Memory B cell (primary cell): Measurements from ENCODE around the gene HSPBP1.

Experiments
- ATAC-seq: fragments of 150-1000 bp; cut with Tn5 transposase; 2 replicates; pipeline ENCODE4 v1.10.0; 2021; ENCODE audit warnings: low read depth, mild to moderate bottlenecking, moderate library complexity
- DNase-seq, 2 donors: peaks; one replicate each; pipeline ENCODE4 v3.0.0; 2022; ENCODE audit warnings: low spot score in 2 of 2
- H3K27ac Mint-ChIP-seq: one replicate; pipeline ENCODE4 v1.8.0; 2022; ENCODE audit warnings: mild to moderate bottlenecking, moderate library complexity, mixed read lengths
- H3K27me3 Mint-ChIP-seq: one replicate; pipeline ENCODE4 v1.8.0; 2022; ENCODE audit warnings: mixed read lengths
- H3K36me3 Mint-ChIP-seq: one replicate; pipeline ENCODE4 v1.8.0; 2022; ENCODE audit warnings: mild to moderate bottlenecking, mixed read lengths
- H3K4me1 Mint-ChIP-seq: one replicate; pipeline ENCODE4 v1.8.0; 2022; ENCODE audit warnings: mixed read lengths
- H3K4me3 Mint-ChIP-seq: one replicate; pipeline ENCODE4 v1.8.0; 2022; ENCODE audit warnings: mild to moderate bottlenecking, moderate library complexity, mixed read lengths
- H3K9me3 Mint-ChIP-seq: one replicate; pipeline ENCODE4 v1.8.0; 2022; ENCODE audit warnings: mixed read lengths

Gene HSPBP1

DNA sequence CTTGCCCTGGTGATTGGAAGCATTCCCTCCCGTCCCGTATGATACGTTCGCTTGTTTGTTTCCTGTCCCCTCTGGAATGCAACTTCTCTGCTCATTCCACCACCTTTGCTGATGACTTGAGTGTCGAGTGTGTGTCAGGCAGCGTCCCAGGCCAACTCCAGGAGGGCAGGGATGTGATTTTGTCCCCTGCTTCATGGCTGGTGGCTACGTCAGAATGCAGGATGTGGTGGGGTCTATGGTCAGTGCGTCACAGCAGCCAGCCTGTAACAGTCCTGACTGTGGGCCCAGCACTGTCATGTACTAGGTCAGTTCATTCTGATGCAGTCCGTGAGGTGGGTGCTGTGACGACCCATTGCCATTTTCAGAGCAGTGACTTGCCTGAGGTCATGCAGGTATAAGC is 20.1 kb upstream of the HSPBP1 start:
- no peak for ATAC-seq
- no peaks in the 10 kb centered on the region for H3K36me3 Mint-ChIP-seq
- no peak overlapping the region for H3K4me3 Mint-ChIP-seq
- H3K27me3 Mint-ChIP-seq = peaks cover 3% of the 10 kb centered on the region
- H3K4me1 Mint-ChIP-seq = peaks cover 11% of the 10 kb centered on the region
- no peak overlapping the region for H3K27ac Mint-ChIP-seq
- no peak for DNase-seq
- H3K9me3 Mint-ChIP-seq = no peaks in the 10 kb centered on the region

DNA sequence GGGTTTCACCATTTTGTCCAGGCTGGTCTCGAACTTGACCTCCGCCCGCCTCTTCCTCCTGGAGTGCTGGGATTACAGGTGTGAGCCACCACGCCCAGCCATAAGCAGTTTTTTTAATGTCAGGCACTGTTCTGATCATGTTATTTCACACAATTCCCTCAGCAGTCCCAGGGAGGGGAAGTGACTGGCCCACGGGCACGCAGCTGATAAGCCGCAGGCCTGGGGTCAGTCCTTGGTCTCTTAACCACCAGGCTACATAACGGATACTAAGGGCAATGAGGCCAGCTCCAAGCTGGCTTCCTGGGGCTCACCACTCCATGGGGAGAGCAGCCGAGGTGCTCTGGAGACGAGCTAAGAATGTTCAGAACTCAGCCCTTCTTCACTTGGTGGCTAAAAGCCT is 17.4 kb upstream of the HSPBP1 start:
- ATAC-seq (no peak), DNase-seq (no peak)
- peaks cover 11% of the 10 kb centered on the region for H3K4me1 Mint-ChIP-seq
- H3K27ac Mint-ChIP-seq = no peak overlapping the region
- H3K9me3 Mint-ChIP-seq = no peaks in the 10 kb centered on the region
- peaks cover 3% of the 10 kb centered on the region for H3K27me3 Mint-ChIP-seq
- no peak overlapping the region for H3K4me3 Mint-ChIP-seq
- H3K36me3 Mint-ChIP-seq = no peaks in the 10 kb centered on the region

- DNase-seq = no peak
- no peaks in the 10 kb centered on the region for H3K27me3 Mint-ChIP-seq
- H3K4me1 Mint-ChIP-seq = peaks cover 7% of the 10 kb centered on the region
- H3K27ac Mint-ChIP-seq = no peak overlapping the region
- no peak for ATAC-seq
- no peaks in the 10 kb centered on the region for H3K36me3 Mint-ChIP-seq
- no peaks in the 10 kb centered on the region for H3K9me3 Mint-ChIP-seq
- no peak overlapping the region for H3K4me3 Mint-ChIP-seq
Observed at GRCh38 chr19:55289117-55289796, 9.3 kb upstream of the HSPBP1 start.

DNA sequence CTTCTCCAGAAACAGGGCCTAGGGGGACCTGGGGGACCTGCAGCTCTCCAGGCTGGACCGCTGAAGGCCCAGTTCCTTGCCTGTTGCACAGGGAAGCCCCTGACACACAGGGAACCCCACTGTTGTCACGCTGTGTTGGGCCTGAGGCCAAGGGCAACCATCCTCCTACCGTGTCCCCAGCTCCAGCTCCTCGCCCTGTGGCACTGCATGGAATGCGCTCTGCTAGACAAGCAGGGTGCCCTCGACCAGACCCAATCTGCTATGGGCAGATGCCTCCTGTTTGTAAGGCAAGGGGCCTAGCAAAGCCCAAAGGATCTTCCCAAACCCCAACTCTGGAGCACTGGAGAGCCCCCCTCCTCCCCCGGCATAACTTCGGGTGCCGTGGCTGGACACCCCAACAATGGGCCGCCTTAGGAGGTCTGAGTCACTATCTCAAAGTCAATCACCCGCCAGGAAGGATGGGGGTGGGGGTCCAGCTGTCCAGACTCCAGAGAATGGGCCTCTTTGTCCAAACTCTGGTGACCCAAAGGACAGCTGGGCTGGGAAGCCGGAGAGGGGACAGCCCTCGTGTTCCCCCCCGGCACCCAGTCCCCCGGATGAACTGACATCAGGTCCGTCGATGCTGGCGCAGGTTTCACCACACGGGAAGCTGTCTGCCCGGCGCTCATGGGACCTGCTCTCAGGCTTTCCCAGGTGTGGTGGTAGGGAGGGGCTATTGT is 7.6 kb upstream of the HSPBP1 start:
- H3K27ac Mint-ChIP-seq = no peak overlapping the region
- H3K4me3 Mint-ChIP-seq = no peak overlapping the region
- H3K27me3 Mint-ChIP-seq = peaks cover 5% of the 10 kb centered on the region
- peaks cover 2% of the 10 kb centered on the region for H3K36me3 Mint-ChIP-seq
- H3K9me3 Mint-ChIP-seq = no peaks in the 10 kb centered on the region
- ATAC-seq = no peak
- DNase-seq = no peak
- peaks cover 15% of the 10 kb centered on the region for H3K4me1 Mint-ChIP-seq

GRCh38 chr19:55285229-55285890 is 5.5 kb upstream of the HSPBP1 start:
- H3K4me1 Mint-ChIP-seq = peaks cover 22% of the 10 kb centered on the region
- no peak overlapping the region for H3K4me3 Mint-ChIP-seq
- H3K27me3 Mint-ChIP-seq = peaks cover 5% of the 10 kb centered on the region
- H3K27ac Mint-ChIP-seq = no peak overlapping the region
- H3K36me3 Mint-ChIP-seq = peaks cover 2% of the 10 kb centered on the region
- DNase-seq (no peak), ATAC-seq (no peak)
- no peaks in the 10 kb centered on the region for H3K9me3 Mint-ChIP-seq

- no peak overlapping the region for H3K27ac Mint-ChIP-seq
- DNase-seq = no peak
- H3K4me1 Mint-ChIP-seq = peaks cover 27% of the 10 kb centered on the region
- no peak overlapping the region for H3K4me3 Mint-ChIP-seq
- ATAC-seq = no peak
- peaks cover 5% of the 10 kb centered on the region for H3K27me3 Mint-ChIP-seq
- peaks cover 2% of the 10 kb centered on the region for H3K36me3 Mint-ChIP-seq
- no peaks in the 10 kb centered on the region for H3K9me3 Mint-ChIP-seq
Observed at GRCh38 chr19:55284405-55285058, 4.6 kb upstream of the HSPBP1 start.

- Mint-ChIP-seq H3K27ac (peak within 1 kb of the TSS; percentile 36), H3K27me3 (peaks cover 5% of the 10 kb centered on the region), H3K4me1 (peaks cover 28% of the 10 kb centered on the region), H3K4me3 (peak within 1 kb of the TSS; percentile 42), H3K9me3 (no peaks in the 10 kb centered on the region), H3K36me3 (peaks cover 2% of the 10 kb centered on the region)
- no peak for ATAC-seq
- no peak for DNase-seq
Observed at GRCh38 chr19:55283548-55284377, 3.9 kb upstream of the HSPBP1 start, which contains the start of gene BRSK1. Gene BRSK1, plus strand, starts transcription at chr19:55283997. Its CDS starts 446 bp downstream, at chr19:55284443.

DNA sequence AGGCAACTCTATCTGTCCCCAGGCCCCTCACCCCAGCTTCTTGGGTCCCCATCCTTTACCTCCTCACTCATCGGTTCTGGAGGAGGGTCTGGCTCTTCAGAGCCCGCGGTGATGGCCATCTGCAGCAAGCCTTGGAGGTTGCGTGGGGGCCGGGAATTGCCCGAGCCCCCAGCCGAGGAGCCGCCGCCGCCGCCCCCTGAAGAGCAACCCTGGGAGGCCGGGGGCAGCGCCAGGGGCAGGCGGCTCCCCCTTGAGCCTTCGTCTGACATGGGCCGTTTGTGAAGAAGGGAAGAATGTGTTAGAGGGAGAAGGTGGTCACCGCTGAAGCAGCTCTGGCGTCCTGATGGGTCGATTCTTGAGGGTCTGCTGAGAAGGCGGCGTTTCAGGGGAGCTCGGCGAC is 570 bp downstream of the HSPBP1 start:
- Mint-ChIP-seq H3K27me3 (peaks cover 5% of the 10 kb centered on the region), H3K9me3 (no peaks in the 10 kb centered on the region), H3K4me1 (peaks cover 45% of the 10 kb centered on the region), H3K36me3 (peaks cover 4% of the 10 kb centered on the region), H3K27ac (peak overlapping the region; percentile 99), H3K4me3 (peak overlapping the region; percentile 97)
- ATAC-seq (no peak), DNase-seq (no peak)

DNA sequence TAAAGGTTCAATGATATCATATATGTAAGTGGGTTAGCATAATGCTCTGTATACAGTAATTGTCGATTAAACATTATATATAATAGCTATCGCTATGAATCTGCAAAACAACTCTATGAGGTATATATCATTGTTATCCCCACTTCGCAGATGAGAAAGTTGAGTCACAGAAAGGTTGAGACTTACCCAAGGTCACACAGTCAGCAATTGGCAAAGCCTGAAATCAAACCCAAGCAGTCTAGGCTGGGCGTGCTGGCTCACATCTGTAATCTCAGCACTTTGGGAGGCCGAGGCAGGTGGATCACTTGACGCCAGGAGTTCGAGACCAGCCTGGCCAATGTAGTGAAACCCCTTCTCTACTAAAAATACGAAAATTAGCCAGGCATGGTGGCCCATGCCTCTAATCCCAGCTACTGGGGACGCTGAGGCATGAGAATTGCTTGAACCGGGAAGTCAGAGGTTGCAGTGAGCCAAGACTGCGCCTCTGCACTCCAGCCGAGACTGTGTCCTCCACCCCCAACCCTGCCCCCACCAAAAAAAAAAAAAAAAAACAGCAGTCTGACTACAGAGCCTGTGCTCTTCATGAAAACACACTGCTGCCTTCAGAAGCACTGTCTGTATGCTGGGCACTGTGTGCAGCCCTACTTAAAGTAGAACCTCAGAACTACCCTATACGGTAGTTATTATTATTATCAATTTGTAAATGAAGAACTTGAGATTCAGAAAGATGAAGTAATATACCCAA is 1.3 kb downstream of the HSPBP1 start:
- Mint-ChIP-seq H3K4me3 (no peak overlapping the region), H3K4me1 (peaks cover 42% of the 10 kb centered on the region)
- no peak for DNase-seq

DNA sequence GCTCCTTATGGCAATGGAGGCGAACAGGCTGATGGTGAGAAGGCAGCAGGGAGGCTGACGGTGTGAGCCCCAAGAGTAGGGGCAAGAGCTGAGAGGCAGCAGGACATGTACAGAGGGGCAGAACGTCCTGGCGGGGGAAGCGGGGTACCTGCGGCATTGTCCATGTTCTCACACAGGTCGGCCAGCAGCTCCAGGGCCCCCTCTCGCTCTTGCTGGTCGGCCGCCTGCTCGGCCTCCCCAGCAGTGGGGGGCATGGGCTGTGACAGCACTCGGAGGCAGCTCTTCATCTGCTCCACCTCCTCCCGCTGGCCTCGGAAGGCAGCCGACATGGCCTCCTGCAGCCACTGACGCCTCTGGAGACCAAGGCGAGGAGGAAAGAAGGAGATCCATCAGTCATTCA is 2.4 kb downstream of the HSPBP1 start:
- Mint-ChIP-seq H3K27me3 (no peaks in the 10 kb centered on the region), H3K4me1 (peaks cover 36% of the 10 kb centered on the region), H3K27ac (peak overlapping the region; percentile 94), H3K4me3 (peak overlapping the region; percentile 62), H3K9me3 (no peaks in the 10 kb centered on the region), H3K36me3 (peaks cover 4% of the 10 kb centered on the region)
- DNase-seq (no peak), ATAC-seq (no peak)

More for the DNA sequence above, 1.3 kb downstream of the HSPBP1 start:
- ATAC-seq = no peak
- H3K27me3 Mint-ChIP-seq = peaks cover 4% of the 10 kb centered on the region
- H3K9me3 Mint-ChIP-seq = no peaks in the 10 kb centered on the region
- H3K27ac Mint-ChIP-seq = peak overlapping the region; percentile 99
- H3K36me3 Mint-ChIP-seq = peaks cover 5% of the 10 kb centered on the region

GRCh38 chr19:55276720-55277430 is 3.0 kb downstream of the HSPBP1 start:
- peaks cover 39% of the 10 kb centered on the region for H3K4me1 Mint-ChIP-seq

More at GRCh38 chr19:55276720-55277430, 3.0 kb downstream of the HSPBP1 start:
- Mint-ChIP-seq H3K36me3 (peaks cover 9% of the 10 kb centered on the region), H3K27ac (peak overlapping the region; percentile 94), H3K9me3 (no peaks in the 10 kb centered on the region), H3K27me3 (no peaks in the 10 kb centered on the region), H3K4me3 (peak overlapping the region; percentile 62)
- ATAC-seq = peak; percentile 35
- DNase-seq = peak in 1 of 2 donors; percentile 44
